H1 (cell line): ENCODE results near the gene OXTR.

Experiments
- BRCA1 ChIP-seq: IDR thresholded peaks from 2 replicates; pipeline ENCODE4 v1.6.1; 2012; ENCODE audit warnings: low read depth, low read length, improper control_type of control experiment
- EP300 ChIP-seq, 2 experiments: IDR thresholded peaks; 1 replicate in 1 of 2; 2 replicates in 1 of 2; pipeline ENCODE4 v1.6.1; 2011 to 2012; ENCODE audit warnings: low read depth in 2 of 2, low read length in 2 of 2, mild to moderate bottlenecking in 2 of 2, borderline replicate concordance in 1 of 2, inconsistent platforms in 1 of 2, moderate library complexity in 1 of 2
- EZH2 ChIP-seq: fragments of 200-600 bp; sonication (generic); IDR thresholded peaks from 2 replicates; pipeline ENCODE4 v1.7.1; 2012; ENCODE audit warnings: low read depth, mild to moderate bottlenecking, moderate library complexity, low read length, inconsistent platforms; ENCODE audit not compliant: severe bottlenecking
- JUND ChIP-seq: IDR thresholded peaks from 2 replicates; pipeline ENCODE4 v1.6.1; 2011; ENCODE audit warnings: mild to moderate bottlenecking, improper control_type of control experiment, low read length
- POLR2A ChIP-seq, 2 experiments: IDR thresholded peaks; 1 replicate in 1 of 2; 2 replicates in 1 of 2; pipeline ENCODE4 v1.6.1; 2011; ENCODE audit warnings: low read depth in 2 of 2, low read length in 2 of 2, mild to moderate bottlenecking in 2 of 2; ENCODE audit errors: control extremely low read depth in 1 of 2
- SIN3A ChIP-seq, 2 experiments: IDR thresholded peaks in 1 of 2; conservative IDR thresholded peaks in 1 of 2; 2 replicates each; pipeline ENCODE4 v1.6.1; 2011 to 2012; ENCODE audit warnings: low read length in 2 of 2, improper control_type of control experiment in 1 of 2, low read depth in 1 of 2, mild to moderate bottlenecking in 1 of 2
- SIRT6 ChIP-seq: IDR thresholded peaks from one replicate; pipeline ENCODE4 v1.7.1; 2012; ENCODE audit warnings: low read length, inconsistent platforms
- TCF12 ChIP-seq: IDR thresholded peaks from 2 replicates; pipeline ENCODE4 v1.6.1; 2011; ENCODE audit warnings: low read depth, mild to moderate bottlenecking, low read length
- TF ChIP-seq, protein P1 (sequence below), 3 experiments: IDR thresholded peaks; 1 replicate in 2 of 3; 2 replicates in 1 of 3; pipeline versions ENCODE4 v1.5.1 to v1.6.1; 2011; ENCODE audit warnings: low read length in 3 of 3, mild to moderate bottlenecking in 3 of 3, inconsistent platforms in 2 of 3, low read depth in 1 of 3, moderate library complexity in 1 of 3; ENCODE audit not compliant: insufficient read depth in 1 of 3; ENCODE audit errors: control extremely low read depth in 1 of 3

DNA sequence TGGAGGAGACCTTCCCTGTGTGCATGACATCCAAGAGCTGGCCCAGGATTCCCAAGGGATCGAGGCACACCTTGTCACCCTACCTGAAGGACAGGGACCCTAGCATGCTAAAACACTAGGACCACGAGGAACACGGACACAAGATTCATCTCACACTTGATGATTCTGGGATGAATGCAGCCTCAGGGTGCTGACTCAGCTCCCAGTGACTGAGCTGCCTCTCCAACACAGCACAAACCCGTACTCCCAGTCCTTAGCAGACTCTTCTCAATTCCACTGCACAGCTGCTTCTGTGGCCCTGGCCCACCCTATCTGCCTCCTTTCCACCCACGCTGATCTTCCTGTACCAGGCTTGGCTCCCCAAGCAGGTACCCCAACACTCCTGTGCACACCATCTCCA, 9.1 kb upstream of the OXTR start:
- TF ChIP-seq, protein P1, sequence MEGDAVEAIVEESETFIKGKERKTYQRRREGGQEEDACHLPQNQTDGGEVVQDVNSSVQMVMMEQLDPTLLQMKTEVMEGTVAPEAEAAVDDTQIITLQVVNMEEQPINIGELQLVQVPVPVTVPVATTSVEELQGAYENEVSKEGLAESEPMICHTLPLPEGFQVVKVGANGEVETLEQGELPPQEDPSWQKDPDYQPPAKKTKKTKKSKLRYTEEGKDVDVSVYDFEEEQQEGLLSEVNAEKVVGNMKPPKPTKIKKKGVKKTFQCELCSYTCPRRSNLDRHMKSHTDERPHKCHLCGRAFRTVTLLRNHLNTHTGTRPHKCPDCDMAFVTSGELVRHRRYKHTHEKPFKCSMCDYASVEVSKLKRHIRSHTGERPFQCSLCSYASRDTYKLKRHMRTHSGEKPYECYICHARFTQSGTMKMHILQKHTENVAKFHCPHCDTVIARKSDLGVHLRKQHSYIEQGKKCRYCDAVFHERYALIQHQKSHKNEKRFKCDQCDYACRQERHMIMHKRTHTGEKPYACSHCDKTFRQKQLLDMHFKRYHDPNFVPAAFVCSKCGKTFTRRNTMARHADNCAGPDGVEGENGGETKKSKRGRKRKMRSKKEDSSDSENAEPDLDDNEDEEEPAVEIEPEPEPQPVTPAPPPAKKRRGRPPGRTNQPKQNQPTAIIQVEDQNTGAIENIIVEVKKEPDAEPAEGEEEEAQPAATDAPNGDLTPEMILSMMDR (IDR thresholded peaks at IDR 0.05; ENCODE audit: control extremely low read depth in 1 of 3, insufficient read depth in 1 of 3, low read depth in 1 of 3, low read length in 3 of 3), result no peak
- TF ChIP-seq BRCA1, result no peak
- no peak for TF ChIP-seq SIRT6
- TF ChIP-seq EP300 (IDR thresholded peaks at IDR 0.05; ENCODE audit: borderline replicate concordance in 1 of 2, low read depth in 2 of 2, low read length in 2 of 2), result no peak
- TF ChIP-seq SIN3A (conservative IDR thresholded peaks at IDR 0.05 in 1 of 2, IDR thresholded peaks at IDR 0.05 in 1 of 2; ENCODE audit: low read depth in 1 of 2, low read length in 2 of 2), result no peak
- TF ChIP-seq TCF12, result no peak
- no peak for TF ChIP-seq POLR2A (IDR thresholded peaks at IDR 0.05; ENCODE audit: control extremely low read depth in 1 of 2, low read depth in 2 of 2, low read length in 2 of 2)
- TF ChIP-seq EZH2, result no peak
- no peak for TF ChIP-seq JUND
